Measurements from ENCODE around the gene SLC22A16. TPM values are rescaled to one million over a fixed set of nuclear protein-coding genes. Genes with fewer than 3 reads are reported as not detected.

The SLC22A16 gene
- total RNA-seq, 2 experiments from 2014 or later = not detected

GRCh38 chr6:110430236-110430635 lies 46.2 kb downstream of the SLC22A16 start:
- intact Hi-C loops (cut with micrococcal nuclease) = no loop called here
- no peaks in the 10 kb centered on the region for H3K4me1 Mint-ChIP-seq (ENCODE audit: low read depth)
- no peak overlapping the region for H3K27ac Mint-ChIP-seq
- H3K36me3 Mint-ChIP-seq = no peaks in the 10 kb centered on the region
- H3K27me3 Mint-ChIP-seq = peaks cover 4% of the 10 kb centered on the region
- no peak for DNase-seq
- POLR2A ChIA-PET = no interaction called here
- no peaks in the 10 kb centered on the region for H3K9me3 Mint-ChIP-seq
- CTCF ChIA-PET = interaction anchor here (0.9 kb wide), 1 partner anchor 8 kb away, joined by 3 read pairs; no protein-coding TSS in a partner anchor
- no peak overlapping the region for H3K4me3 Mint-ChIP-seq

- ChIA-PET CTCF (no interaction called here), POLR2A (no interaction called here)
- no peak for DNase-seq
- intact Hi-C loops (cut with micrococcal nuclease) = no loop called here
- Mint-ChIP-seq H3K36me3 (no peaks in the 10 kb centered on the region), H3K4me1 (ENCODE audit: low read depth) (no peaks in the 10 kb centered on the region), H3K27ac (no peak overlapping the region), H3K9me3 (no peaks in the 10 kb centered on the region), H3K4me3 (no peak overlapping the region), H3K27me3 (peaks cover 8% of the 10 kb centered on the region)
These were observed 48.3 kb downstream of the SLC22A16 start for GRCh38 chr6:110428153-110428552.

- Mint-ChIP-seq H3K27me3 (peaks cover 18% of the 10 kb centered on the region), H3K27ac (no peak overlapping the region), H3K9me3 (peaks cover 8% of the 10 kb centered on the region), H3K4me3 (no peak overlapping the region), H3K4me1 (ENCODE audit: low read depth) (no peaks in the 10 kb centered on the region), H3K36me3 (no peaks in the 10 kb centered on the region)
- ChIA-PET POLR2A (no interaction called here), CTCF (no interaction called here)
- intact Hi-C loops (cut with micrococcal nuclease) = no loop called here
- no peak for DNase-seq
These were observed 50.6 kb downstream of the SLC22A16 start for GRCh38 chr6:110425816-110426215.

GRCh38 chr6:110422444-110422822 lies 54.0 kb downstream of the SLC22A16 start:
- no peaks in the 10 kb centered on the region for H3K36me3 Mint-ChIP-seq

GRCh38 chr6:110421749-110422443 lies 54.5 kb downstream of the SLC22A16 start:
- CTCF ChIA-PET = interaction anchor here (0.7 kb wide), 1 partner anchor 9 kb away, joined by 3 read pairs; no protein-coding TSS in a partner anchor

More at GRCh38 chr6:110422444-110422822, 54.0 kb downstream of the SLC22A16 start:
- Mint-ChIP-seq H3K9me3 (peaks cover 8% of the 10 kb centered on the region), H3K27ac (no peak overlapping the region), H3K4me3 (no peak overlapping the region), H3K27me3 (peaks cover 19% of the 10 kb centered on the region), H3K4me1 (ENCODE audit: low read depth) (no peaks in the 10 kb centered on the region)
- POLR2A ChIA-PET = no interaction called here
- intact Hi-C loops (cut with micrococcal nuclease) = no loop called here
- no peak for DNase-seq
- CTCF ChIA-PET = interaction anchor here (0.7 kb wide), 1 partner anchor 8 kb away, joined by 3 read pairs; no protein-coding TSS in a partner anchor

GRCh38 chr6:110419028-110419739 lies 57.2 kb downstream of the SLC22A16 start:
- Mint-ChIP-seq H3K27me3 (peaks cover 18% of the 10 kb centered on the region), H3K4me1 (ENCODE audit: low read depth) (no peaks in the 10 kb centered on the region), H3K36me3 (no peaks in the 10 kb centered on the region), H3K9me3 (peaks cover 8% of the 10 kb centered on the region), H3K27ac (no peak overlapping the region), H3K4me3 (no peak overlapping the region)
- DNase-seq = no peak
- ChIA-PET POLR2A (no interaction called here), CTCF (interaction anchor here (0.6 kb wide), 1 partner anchor 677 kb away, joined by 3 read pairs; no protein-coding TSS in a partner anchor)
- intact Hi-C loops (cut with micrococcal nuclease) = no loop called here

More at GRCh38 chr6:110421749-110422443, 54.5 kb downstream of the SLC22A16 start:
- peaks cover 19% of the 10 kb centered on the region for H3K27me3 Mint-ChIP-seq
- H3K4me3 Mint-ChIP-seq = no peak overlapping the region
- DNase-seq = no peak
- intact Hi-C loops (cut with micrococcal nuclease) = no loop called here
- no peak overlapping the region for H3K27ac Mint-ChIP-seq
- H3K36me3 Mint-ChIP-seq = no peaks in the 10 kb centered on the region
- no peaks in the 10 kb centered on the region for H3K4me1 Mint-ChIP-seq (ENCODE audit: low read depth)
- H3K9me3 Mint-ChIP-seq = peaks cover 8% of the 10 kb centered on the region
- POLR2A ChIA-PET = no interaction called here

GRCh38 chr6:110418594-110418993 lies 57.8 kb downstream of the SLC22A16 start:
- Mint-ChIP-seq H3K27me3 (peaks cover 15% of the 10 kb centered on the region), H3K9me3 (peaks cover 8% of the 10 kb centered on the region), H3K27ac (no peak overlapping the region), H3K4me3 (no peak overlapping the region), H3K36me3 (no peaks in the 10 kb centered on the region), H3K4me1 (ENCODE audit: low read depth) (no peaks in the 10 kb centered on the region)
- ChIA-PET CTCF (interaction anchor here (0.6 kb wide), 1 partner anchor 677 kb away, joined by 3 read pairs; no protein-coding TSS in a partner anchor), POLR2A (no interaction called here)
- intact Hi-C loops (cut with micrococcal nuclease) = no loop called here
- no peak for DNase-seq

- no peaks in the 10 kb centered on the region for H3K36me3 Mint-ChIP-seq
These were observed 61.1 kb downstream of the SLC22A16 start, which contains the start of gene DDO for GRCh38 chr6:110415086-110415916. Gene DDO (minus strand): TSS chr6:110415575. CDS start chr6:110413462, 2,113 bp downstream.

GRCh38 chr6:110414669-110415068 lies 61.7 kb downstream of the SLC22A16 start:
- Mint-ChIP-seq H3K4me1 (ENCODE audit: low read depth) (no peaks in the 10 kb centered on the region), H3K36me3 (no peaks in the 10 kb centered on the region), H3K9me3 (no peaks in the 10 kb centered on the region), H3K27ac (no peak overlapping the region), H3K4me3 (no peak overlapping the region), H3K27me3 (peaks cover 1% of the 10 kb centered on the region)
- no peak for DNase-seq
- ChIA-PET CTCF (no interaction called here), POLR2A (no interaction called here)
- intact Hi-C loops (cut with micrococcal nuclease) = no loop called here

More at GRCh38 chr6:110415086-110415916, 61.1 kb downstream of the SLC22A16 start, which contains the start of gene DDO:
- no peak for DNase-seq
- Mint-ChIP-seq H3K9me3 (no peaks in the 10 kb centered on the region), H3K27me3 (peaks cover 4% of the 10 kb centered on the region), H3K27ac (no peak within 1 kb of the TSS), H3K4me1 (ENCODE audit: low read depth) (no peaks in the 10 kb centered on the region), H3K4me3 (no peak within 1 kb of the TSS)
- intact Hi-C loops (cut with micrococcal nuclease) = no loop called here
- CTCF ChIA-PET = no interaction called here
- POLR2A ChIA-PET = no interaction called here

GRCh38 chr6:110412360-110412759 lies 64.1 kb downstream of the SLC22A16 start:
- H3K36me3 Mint-ChIP-seq = no peaks in the 10 kb centered on the region
- H3K27me3 Mint-ChIP-seq = peaks cover 1% of the 10 kb centered on the region
- H3K27ac Mint-ChIP-seq = no peak overlapping the region
- CTCF ChIA-PET = no interaction called here
- no peak overlapping the region for H3K4me3 Mint-ChIP-seq
- intact Hi-C loops (cut with micrococcal nuclease) = no loop called here
- no peaks in the 10 kb centered on the region for H3K9me3 Mint-ChIP-seq
- no peak for DNase-seq
- no peaks in the 10 kb centered on the region for H3K4me1 Mint-ChIP-seq (ENCODE audit: low read depth)
- POLR2A ChIA-PET = no interaction called here

GRCh38 chr6:110410511-110410910 lies 65.9 kb downstream of the SLC22A16 start:
- Mint-ChIP-seq H3K4me1 (ENCODE audit: low read depth) (no peaks in the 10 kb centered on the region), H3K4me3 (no peak overlapping the region), H3K9me3 (no peaks in the 10 kb centered on the region), H3K36me3 (no peaks in the 10 kb centered on the region), H3K27ac (no peak overlapping the region), H3K27me3 (peaks cover 1% of the 10 kb centered on the region)
- no peak for DNase-seq
- ChIA-PET POLR2A (no interaction called here), CTCF (no interaction called here)
- intact Hi-C loops (cut with micrococcal nuclease) = no loop called here

GRCh38 chr6:110409794-110410193 lies 66.6 kb downstream of the SLC22A16 start:
- POLR2A ChIA-PET = no interaction called here
- intact Hi-C loops (cut with micrococcal nuclease) = no loop called here
- Mint-ChIP-seq H3K9me3 (no peaks in the 10 kb centered on the region), H3K27me3 (peaks cover 1% of the 10 kb centered on the region), H3K36me3 (no peaks in the 10 kb centered on the region), H3K4me3 (no peak overlapping the region), H3K4me1 (ENCODE audit: low read depth) (no peaks in the 10 kb centered on the region), H3K27ac (no peak overlapping the region)
- CTCF ChIA-PET = no interaction called here
- DNase-seq = no peak
